Natural killer cell treated with Interleukin-12 subunit alpha and Interleukin-12 subunit beta and Interleukin-15 and Interleukin-18, amount 100 ng/mL, for 72 hours (primary cell): ENCODE measurements around the gene INSIG1. TPM values are rescaled to one million over a fixed set of nuclear protein-coding genes. Genes with fewer than 3 reads are reported as not detected.
A peak's percentile ranks its signal among the peaks of the same experiment; 100 is the strongest.

Experiments
- ATAC-seq, 2 donors: fragments of 150-1000 bp; cut with Tn5 transposase in 1 of 2; sonication (Bioruptor Pico), chemical (Tn5 transposase) in 1 of 2; 2 replicates each; pipeline ENCODE4 v1.10.0; 2021
- DNase-seq: peaks from one replicate; pipeline ENCODE4 v3.0.0; 2022; ENCODE audit warnings: low spot score
- H3K27ac Mint-ChIP-seq, 2 donors: 1 replicate in 1 of 2; 2 replicates in 1 of 2; pipeline ENCODE4 v1.8.0; 2022; ENCODE audit warnings: mixed read lengths in 2 of 2, mild to moderate bottlenecking in 1 of 2, moderate library complexity in 1 of 2
- H3K27me3 Mint-ChIP-seq, 2 donors: 1 replicate in 1 of 2; 2 replicates in 1 of 2; pipeline ENCODE4 v1.8.0; 2022; ENCODE audit warnings: mixed read lengths in 2 of 2
- H3K36me3 Mint-ChIP-seq: one replicate; pipeline ENCODE4 v1.8.0; 2022; ENCODE audit warnings: mixed read lengths
- H3K4me1 Mint-ChIP-seq, 2 donors: 1 replicate in 1 of 2; 2 replicates in 1 of 2; pipeline ENCODE4 v1.8.0; 2022; ENCODE audit warnings: low read depth in 2 of 2, mixed read lengths in 2 of 2, mild to moderate bottlenecking in 1 of 2
- H3K4me3 Mint-ChIP-seq: one replicate; pipeline ENCODE4 v1.8.0; 2022; ENCODE audit warnings: mixed read lengths
- H3K9me3 Mint-ChIP-seq: 2 replicates; pipeline ENCODE4 v1.8.0; 2022; ENCODE audit warnings: mixed read lengths
- total RNA-seq, 2 donors: library from RNA; stranded (reverse); gene quantifications; one replicate each; pipeline ENCODE4 v1.2.3, GENCODE V29; 2022

The INSIG1 gene
- 100 to 1,000 TPM in 1 of 2 donors, 10 to 100 TPM in 1; 88.1 to 120 TPM for total RNA-seq

DNA sequence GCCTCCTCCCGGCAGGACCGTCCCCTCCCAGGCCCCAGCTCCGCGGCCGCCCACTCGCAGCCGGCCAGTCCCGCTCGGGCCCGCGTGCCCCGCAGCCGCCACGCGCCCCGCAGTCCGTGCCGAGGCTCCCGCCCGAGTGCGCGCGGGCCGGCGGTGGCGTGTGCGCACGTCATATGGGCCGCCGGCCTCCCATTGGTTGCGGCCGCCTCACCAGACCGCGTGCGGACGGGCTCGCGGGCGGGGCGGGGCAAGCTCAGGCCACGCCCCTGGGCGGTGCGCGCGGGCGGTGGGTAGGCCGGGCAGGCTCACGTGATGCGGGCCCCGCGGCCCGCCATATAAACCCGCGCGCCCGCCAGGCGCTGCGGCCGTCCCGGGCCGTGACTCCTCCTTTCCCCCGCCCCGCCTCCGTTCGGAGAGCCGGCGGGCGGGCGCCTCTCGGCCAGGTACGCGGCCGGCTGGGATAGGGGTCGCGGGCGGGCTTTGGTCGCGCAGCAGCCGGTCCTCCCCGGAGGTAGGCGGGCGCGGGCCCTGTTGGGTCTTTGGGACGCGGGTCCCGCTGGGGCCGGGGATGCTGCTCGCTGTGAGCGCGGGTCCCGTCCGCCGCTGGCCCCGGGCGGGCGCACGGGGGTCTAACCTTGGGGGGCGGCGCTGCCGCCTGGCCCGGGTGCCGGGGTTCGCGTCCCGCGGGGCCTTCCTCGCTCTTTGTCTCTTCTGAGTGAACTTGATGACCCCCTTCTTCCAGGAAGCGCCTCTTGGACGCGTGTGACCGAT, at the start of gene INSIG1:
TSS of gene INSIG1 (plus strand) at position 362 of the 771 bp plus-strand sequence. CDS start at position 770, 408 bp downstream.
- Mint-ChIP-seq H3K4me1 (peaks cover 45% of the 10 kb centered on the region in 2 donors), H3K27me3 (peaks cover 0 to 5% of the 10 kb centered on the region in 2 donors), H3K4me3 (peak within 1 kb of the TSS; percentile 90), H3K36me3 (peaks cover 14% of the 10 kb centered on the region), H3K27ac (peak within 1 kb of the TSS; percentile 81 to 95), H3K9me3 (no peaks in the 10 kb centered on the region)
- ATAC-seq = peak; percentile 83 to 89
- DNase-seq = peak; percentile 96

DNA sequence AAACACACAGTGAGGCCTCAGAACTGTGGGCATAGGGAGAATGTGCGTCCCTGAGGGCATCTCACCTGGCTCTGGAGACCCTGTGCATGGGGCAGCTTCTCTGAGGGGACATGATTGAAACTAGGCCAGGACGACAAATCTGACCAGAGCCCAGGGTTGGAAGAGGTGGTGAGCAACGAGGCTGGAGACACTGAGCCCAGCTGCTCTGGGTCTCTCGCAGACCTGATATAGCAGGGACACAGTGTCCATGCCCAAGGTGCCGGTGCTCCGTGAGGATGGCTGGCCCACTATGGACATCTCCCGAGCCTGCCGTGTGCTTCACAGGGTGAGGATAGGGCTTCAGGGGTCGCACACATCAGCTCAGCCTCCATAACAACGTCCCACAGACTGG, 49.3 kb upstream of the INSIG1 start:
- no peaks in the 10 kb centered on the region for H3K27me3 Mint-ChIP-seq
- no peak overlapping the region for H3K27ac Mint-ChIP-seq
- ATAC-seq (no peak), DNase-seq (no peak)
- no peaks in the 10 kb centered on the region for H3K9me3 Mint-ChIP-seq
- H3K4me3 Mint-ChIP-seq = no peak overlapping the region
- no peaks in the 10 kb centered on the region for H3K36me3 Mint-ChIP-seq
- H3K4me1 Mint-ChIP-seq = no peaks in the 10 kb centered on the region

DNA sequence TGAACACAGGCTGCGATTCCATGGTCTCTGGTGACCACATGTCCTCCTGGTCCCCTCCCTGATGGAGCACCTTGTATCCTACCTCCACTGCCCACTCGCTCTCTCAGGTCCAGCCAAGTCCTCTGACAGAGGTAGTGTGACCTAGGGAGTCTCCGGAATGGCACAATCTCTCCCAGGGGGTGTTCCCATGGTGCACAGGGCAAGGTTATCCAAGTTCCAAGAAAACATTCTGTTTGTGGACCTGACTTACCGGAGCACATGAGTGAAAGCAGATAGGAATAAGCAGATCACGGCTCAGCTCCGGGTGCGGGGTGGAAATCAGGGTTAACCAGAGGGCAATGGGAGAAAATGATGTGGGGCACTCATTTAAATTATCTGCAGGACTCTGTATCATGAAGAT, 45.8 kb upstream of the INSIG1 start:
- DNase-seq = no peak
- H3K27ac Mint-ChIP-seq = no peak overlapping the region

DNA sequence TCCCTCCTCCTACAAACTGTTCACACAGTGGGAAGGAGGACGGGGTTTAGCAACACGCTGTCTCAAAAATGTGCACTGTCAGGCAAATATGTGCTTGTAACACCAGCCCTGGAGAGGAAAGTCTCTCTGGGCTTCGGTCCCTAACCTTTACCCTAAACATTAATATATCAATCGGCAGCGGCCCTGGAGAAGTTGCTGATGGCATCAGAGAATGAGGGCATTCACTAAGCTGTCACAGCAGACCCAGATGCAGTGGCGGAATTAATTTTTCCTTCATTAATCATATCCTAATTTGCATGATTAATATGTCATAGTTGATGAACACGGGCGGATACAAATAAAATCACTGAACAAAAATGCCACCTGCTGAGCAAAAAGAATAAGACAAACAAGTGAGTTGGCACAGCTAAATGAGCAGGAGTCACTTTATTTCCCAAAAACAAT, 45.2 kb upstream of the INSIG1 start:
- no peak overlapping the region for H3K27ac Mint-ChIP-seq
- DNase-seq = no peak

More for the DNA sequence above, 45.8 kb upstream of the INSIG1 start:
- H3K4me1 Mint-ChIP-seq = peaks cover 0 to 7% of the 10 kb centered on the region in 2 donors
- H3K27me3 Mint-ChIP-seq = peaks cover 0 to 6% of the 10 kb centered on the region in 2 donors
- no peaks in the 10 kb centered on the region for H3K9me3 Mint-ChIP-seq
- no peak for ATAC-seq
- H3K4me3 Mint-ChIP-seq = no peak overlapping the region
- no peaks in the 10 kb centered on the region for H3K36me3 Mint-ChIP-seq

DNA sequence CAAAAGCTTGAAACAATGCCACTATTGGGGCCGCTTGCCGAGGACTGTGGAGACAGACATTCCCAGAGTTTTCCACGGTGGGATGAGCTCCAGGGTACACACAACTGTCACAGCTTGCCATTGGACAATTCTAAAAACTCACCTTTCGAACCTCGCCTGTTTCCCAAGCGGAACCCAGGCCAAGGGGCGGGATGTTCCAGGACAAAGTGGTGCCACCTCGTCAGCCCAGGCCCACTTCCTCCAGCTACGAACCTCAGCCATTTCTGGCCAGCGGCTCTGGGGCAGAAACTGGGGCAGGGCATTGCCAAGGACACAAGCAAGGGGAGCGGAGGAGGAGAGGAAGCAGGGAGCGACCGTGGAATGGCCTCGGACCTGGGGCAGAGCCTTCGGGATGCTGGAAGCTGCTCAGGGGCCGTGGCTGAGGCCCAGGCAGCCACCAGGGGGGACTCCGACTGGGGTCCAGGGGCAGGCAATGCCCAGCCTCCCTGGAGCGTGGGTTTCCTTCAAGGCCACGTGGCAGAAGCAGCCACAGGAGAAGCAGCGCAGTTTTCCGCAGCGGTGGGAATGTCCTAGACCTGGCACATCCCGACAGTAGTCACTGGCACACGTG, 44.7 kb upstream of the INSIG1 start:
- Mint-ChIP-seq H3K27ac (no peak overlapping the region), H3K27me3 (peaks cover 0 to 6% of the 10 kb centered on the region in 2 donors), H3K4me3 (no peak overlapping the region), H3K9me3 (no peaks in the 10 kb centered on the region), H3K36me3 (no peaks in the 10 kb centered on the region), H3K4me1 (peaks cover 0 to 7% of the 10 kb centered on the region in 2 donors)
- DNase-seq (peak; percentile 35), ATAC-seq (no peak)

More for the DNA sequence above, 45.2 kb upstream of the INSIG1 start:
- ATAC-seq = no peak
- Mint-ChIP-seq H3K9me3 (no peaks in the 10 kb centered on the region), H3K4me1 (peaks cover 0 to 7% of the 10 kb centered on the region in 2 donors), H3K36me3 (no peaks in the 10 kb centered on the region), H3K4me3 (no peak overlapping the region), H3K27me3 (peaks cover 0 to 6% of the 10 kb centered on the region in 2 donors)

DNA sequence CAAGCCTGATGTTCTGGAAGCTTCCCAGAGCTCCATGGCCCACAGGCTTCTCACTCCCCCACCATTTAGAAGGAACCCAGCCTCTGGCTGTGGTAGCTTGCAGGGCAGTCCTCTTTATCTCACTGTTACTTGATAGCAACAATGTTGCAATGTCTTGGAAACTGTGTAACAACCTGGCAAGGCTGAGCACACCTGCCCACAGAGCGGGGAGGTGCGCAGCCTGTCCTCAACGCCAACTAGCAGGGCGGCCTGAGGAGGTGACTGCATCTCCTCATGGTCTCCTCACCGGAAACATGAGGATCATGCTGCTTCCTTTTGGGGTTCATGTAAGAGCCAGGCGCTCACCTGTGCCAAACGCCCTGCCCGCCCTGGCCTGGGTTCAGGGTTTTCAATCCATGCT, 43.7 kb upstream of the INSIG1 start:
- peaks cover 0 to 6% of the 10 kb centered on the region in 2 donors for H3K27me3 Mint-ChIP-seq
- DNase-seq (no peak), ATAC-seq (no peak)
- H3K4me1 Mint-ChIP-seq = peaks cover 0 to 7% of the 10 kb centered on the region in 2 donors
- H3K4me3 Mint-ChIP-seq = no peak overlapping the region
- H3K9me3 Mint-ChIP-seq = no peaks in the 10 kb centered on the region
- peak overlapping the region in 1 of 2 donors; percentile 80 for H3K27ac Mint-ChIP-seq
- H3K36me3 Mint-ChIP-seq = no peaks in the 10 kb centered on the region

DNA sequence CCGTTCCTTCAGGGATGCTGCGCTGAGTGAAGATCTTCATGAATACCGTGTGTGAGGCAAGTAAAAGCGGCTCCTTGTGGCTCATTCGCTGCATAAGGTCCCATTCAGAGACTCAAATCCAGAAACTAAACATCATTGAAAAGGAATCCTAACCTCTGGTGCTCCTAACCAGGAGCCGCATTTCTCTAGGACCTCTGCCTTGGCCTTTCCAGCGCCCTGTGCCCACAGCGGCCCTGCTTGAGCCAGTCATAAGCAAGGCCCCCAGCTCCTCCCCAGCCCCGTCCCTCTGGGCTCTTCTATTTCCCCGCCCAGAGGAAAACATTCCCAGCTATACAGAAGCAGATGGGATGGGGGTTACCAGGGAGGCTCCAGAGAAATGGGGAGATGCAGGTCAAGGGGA, 42.6 kb upstream of the INSIG1 start:
- no peak for DNase-seq

DNA sequence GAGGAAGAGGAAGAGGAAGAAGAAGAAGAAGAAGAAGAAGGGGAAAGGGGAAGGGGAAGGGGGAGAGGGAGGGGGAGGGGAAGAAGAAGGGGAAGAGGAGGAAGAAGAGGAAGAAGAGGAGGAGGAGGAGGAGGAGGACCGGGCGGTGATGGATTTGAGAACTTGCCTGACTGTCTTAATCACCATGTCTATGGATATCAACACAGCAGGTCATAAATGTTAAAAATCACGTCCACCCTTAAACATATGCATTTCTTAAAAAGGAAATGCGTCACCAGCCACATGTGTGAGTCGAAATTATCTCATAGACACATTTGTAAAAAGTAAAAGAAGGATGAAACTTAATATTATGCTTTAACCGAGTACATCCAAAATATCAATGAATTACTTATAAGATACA, 42.1 kb upstream of the INSIG1 start:
- DNase-seq (no peak), ATAC-seq (no peak)
- Mint-ChIP-seq H3K9me3 (no peaks in the 10 kb centered on the region), H3K4me1 (peaks cover 0 to 7% of the 10 kb centered on the region in 2 donors), H3K4me3 (no peak overlapping the region), H3K36me3 (no peaks in the 10 kb centered on the region), H3K27me3 (peaks cover 0 to 6% of the 10 kb centered on the region in 2 donors), H3K27ac (no peak overlapping the region)

More for the DNA sequence above, 42.6 kb upstream of the INSIG1 start:
- no peaks in the 10 kb centered on the region for H3K9me3 Mint-ChIP-seq
- H3K36me3 Mint-ChIP-seq = no peaks in the 10 kb centered on the region
- peaks cover 0 to 6% of the 10 kb centered on the region in 2 donors for H3K27me3 Mint-ChIP-seq
- no peak for ATAC-seq
- H3K4me1 Mint-ChIP-seq = peaks cover 0 to 7% of the 10 kb centered on the region in 2 donors
- no peak overlapping the region for H3K27ac Mint-ChIP-seq
- H3K4me3 Mint-ChIP-seq = no peak overlapping the region

DNA sequence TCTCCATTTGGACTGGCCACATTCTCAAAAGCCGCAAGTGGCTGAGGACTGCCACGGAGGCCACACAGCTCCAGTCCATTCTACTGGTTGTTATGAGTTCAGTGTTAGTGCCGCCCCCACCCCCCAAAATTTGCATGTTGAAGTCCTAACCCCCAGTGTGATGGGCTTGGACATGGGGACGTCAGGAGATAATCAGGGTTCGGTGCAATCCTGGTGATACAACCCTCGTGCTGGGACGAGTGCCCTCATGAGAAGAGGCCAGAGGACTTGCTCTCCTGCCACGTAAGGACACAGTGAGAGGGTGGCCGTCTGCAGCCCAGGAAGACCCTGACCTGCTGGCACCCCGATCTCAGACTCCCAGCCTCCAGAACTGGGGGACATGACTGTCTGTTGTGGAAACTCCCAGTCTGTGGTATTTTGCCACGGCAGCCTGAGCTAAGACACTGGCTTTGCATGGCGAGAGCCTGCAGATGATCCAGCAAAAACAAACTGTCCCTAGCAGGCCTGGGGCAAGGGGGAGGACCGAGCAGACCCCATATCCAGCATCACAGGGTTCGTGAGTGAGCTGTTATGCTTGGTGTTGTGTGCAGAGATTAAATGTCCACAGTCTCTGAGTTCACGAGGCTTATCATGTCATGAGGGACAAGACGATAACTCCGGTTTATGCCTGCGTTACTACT, 41.5 kb upstream of the INSIG1 start:
- Mint-ChIP-seq H3K36me3 (no peaks in the 10 kb centered on the region), H3K4me1 (peaks cover 0 to 7% of the 10 kb centered on the region in 2 donors), H3K27me3 (peaks cover 0 to 6% of the 10 kb centered on the region in 2 donors), H3K9me3 (no peaks in the 10 kb centered on the region), H3K4me3 (no peak overlapping the region), H3K27ac (no peak overlapping the region)
- ATAC-seq (no peak), DNase-seq (no peak)

DNA sequence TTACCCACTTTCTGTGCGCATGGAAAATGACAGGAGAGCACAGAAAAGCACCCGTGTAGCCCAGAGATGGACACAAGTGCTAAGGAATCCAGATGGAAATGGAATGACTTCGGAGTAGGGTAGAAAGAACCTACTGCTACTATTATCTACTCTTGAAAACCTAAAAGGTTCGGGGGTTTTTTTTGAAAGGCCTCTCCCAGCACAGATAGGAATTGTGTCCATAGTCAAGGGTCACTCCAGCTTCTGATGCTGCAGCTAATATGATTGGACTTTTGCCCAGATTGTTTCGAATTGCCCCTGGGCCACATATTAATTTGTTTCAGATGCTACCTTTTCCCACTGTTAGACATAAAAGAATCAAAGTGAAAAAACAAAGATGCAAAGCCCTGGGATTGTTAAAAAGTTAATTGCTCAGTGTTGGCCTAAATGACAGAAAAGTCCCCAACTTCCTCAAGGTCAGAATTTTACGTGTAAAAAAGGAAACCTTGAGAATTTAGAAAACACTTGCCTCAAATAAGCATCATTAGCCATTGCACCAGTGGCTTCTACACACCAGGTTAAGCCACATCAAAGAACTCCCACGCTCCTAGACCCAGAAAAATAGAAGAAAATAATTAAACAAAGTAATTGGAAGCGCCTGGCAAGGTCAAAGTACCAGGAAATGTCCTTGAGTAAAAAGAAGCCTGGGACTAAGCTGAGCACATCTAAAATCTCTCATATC, 40.8 kb upstream of the INSIG1 start:
- H3K27ac Mint-ChIP-seq = no peak overlapping the region
- peaks cover 0 to 6% of the 10 kb centered on the region in 2 donors for H3K27me3 Mint-ChIP-seq
- no peaks in the 10 kb centered on the region for H3K9me3 Mint-ChIP-seq
- DNase-seq (no peak), ATAC-seq (no peak)
- no peaks in the 10 kb centered on the region for H3K36me3 Mint-ChIP-seq
- no peak overlapping the region for H3K4me3 Mint-ChIP-seq
- H3K4me1 Mint-ChIP-seq = peaks cover 0 to 7% of the 10 kb centered on the region in 2 donors

DNA sequence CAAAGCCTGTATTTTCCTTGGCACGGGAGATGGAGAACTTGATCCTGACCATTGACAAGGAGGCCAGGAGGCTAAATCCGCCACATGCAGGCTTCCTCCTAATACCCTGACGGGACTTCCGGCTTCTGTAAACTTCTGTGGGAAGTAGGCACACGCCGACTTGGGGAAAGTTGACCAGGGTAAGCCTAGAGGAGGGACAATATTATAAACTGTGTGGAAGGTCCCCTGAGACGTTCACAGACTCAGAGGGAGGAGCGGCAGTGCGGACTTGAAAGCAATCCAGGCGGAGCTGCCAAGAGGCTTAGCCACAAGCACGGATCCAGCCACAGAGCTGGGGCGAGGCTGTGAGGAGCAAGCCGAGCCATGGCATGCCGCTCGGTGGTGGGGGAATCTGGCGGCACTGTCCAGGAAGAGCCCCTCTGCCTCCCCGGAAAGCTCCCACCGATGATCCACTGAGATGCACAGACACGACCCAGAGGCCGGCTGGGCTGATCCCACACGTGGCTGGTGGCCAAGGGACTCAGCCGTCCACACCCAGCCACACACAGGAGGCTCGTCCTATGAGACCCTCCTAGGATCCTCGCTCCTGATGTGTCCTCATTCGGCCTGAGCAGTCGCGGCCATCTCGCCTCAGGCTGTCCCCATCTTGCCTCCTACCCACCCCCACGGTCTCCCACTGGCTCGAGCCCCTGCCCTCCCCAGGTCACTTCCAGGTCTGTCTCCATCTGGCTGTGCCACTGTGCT, 40.0 kb upstream of the INSIG1 start:
- Mint-ChIP-seq H3K9me3 (no peaks in the 10 kb centered on the region), H3K4me1 (peaks cover 0 to 7% of the 10 kb centered on the region in 2 donors), H3K4me3 (no peak overlapping the region), H3K27me3 (peaks cover 0 to 8% of the 10 kb centered on the region in 2 donors), H3K27ac (no peak overlapping the region), H3K36me3 (no peaks in the 10 kb centered on the region)
- DNase-seq = no peak
- ATAC-seq = peak in 1 of 2 donors; percentile 9

DNA sequence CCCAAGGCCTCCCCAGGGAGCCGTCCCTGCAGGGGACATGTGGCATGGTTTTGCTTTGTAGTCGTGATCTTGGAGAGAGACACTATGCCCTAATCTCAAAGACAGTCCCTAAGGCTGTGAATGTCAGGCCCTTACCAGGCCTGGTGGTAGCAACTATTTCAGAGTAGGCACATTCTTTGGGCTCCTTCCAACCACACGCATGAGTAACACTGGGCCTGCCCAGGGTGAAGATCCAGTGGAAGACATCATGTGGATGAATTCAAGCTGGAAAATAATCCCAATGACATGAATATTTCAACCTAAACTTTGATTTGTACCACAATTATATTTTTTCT, 39.5 kb upstream of the INSIG1 start:
- Mint-ChIP-seq H3K27ac (no peak overlapping the region), H3K4me1 (peaks cover 0 to 7% of the 10 kb centered on the region in 2 donors), H3K9me3 (no peaks in the 10 kb centered on the region), H3K27me3 (peaks cover 0 to 8% of the 10 kb centered on the region in 2 donors), H3K36me3 (no peaks in the 10 kb centered on the region), H3K4me3 (no peak overlapping the region)
- no peak for DNase-seq
- ATAC-seq = no peak
